DND-41 (cell line): ENCODE data around the gene MAP1LC3B2.

ENCODE experiments used
- ATAC-seq: fragments of 200-7000 bp; cut with Tn5 transposase; 3 replicates; pipeline ENCODE4 v1.9.1; 2021; ENCODE audit warnings: low read depth; ENCODE audit not compliant: insufficient read depth
- DNase-seq: peaks from one replicate; pipeline ENCODE4 v3.0.0-alpha.2; 2020
- H2AFZ ChIP-seq: 2 replicates; pipeline ENCODE4 v1.6.0; 2012; ENCODE audit warnings: low read depth, low read length
- H3K27ac ChIP-seq: 2 replicates; pipeline ENCODE4 v1.5.1; 2012; ENCODE audit warnings: low read length, inconsistent platforms
- H3K27me3 ChIP-seq: fragments of 200-600 bp; sonication (generic); 2 replicates; pipeline ENCODE4 v1.6.0; 2012; ENCODE audit warnings: low read length, mild to moderate bottlenecking, inconsistent platforms; ENCODE audit not compliant: insufficient read depth, poor library complexity
- H3K36me3 ChIP-seq: 2 replicates; pipeline ENCODE4 v1.5.1; 2012; ENCODE audit warnings: low read length, inconsistent platforms; ENCODE audit not compliant: insufficient read depth
- H3K4me1 ChIP-seq: 2 replicates; pipeline ENCODE4 v1.5.1; 2012; ENCODE audit warnings: mild to moderate bottlenecking, low read length; ENCODE audit not compliant: insufficient read depth
- H3K4me2 ChIP-seq: 2 replicates; pipeline ENCODE4 v1.6.0; 2012; ENCODE audit warnings: mild to moderate bottlenecking, moderate library complexity, low read length, inconsistent platforms; ENCODE audit not compliant: insufficient read depth
- H3K4me3 ChIP-seq, 2 experiments: fragments of 200-600 bp in 1 of 2; shearing (Covaris generic) in 1 of 2; 2 replicates each; pipeline ENCODE4 v1.5.1; 2012 to 2016; ENCODE audit warnings: inconsistent platforms in 2 of 2, low read length in 2 of 2, mild to moderate bottlenecking in 2 of 2, low read depth in 1 of 2, moderate library complexity in 1 of 2
- H3K79me2 ChIP-seq: 2 replicates; pipeline ENCODE4 v1.6.0; 2012; ENCODE audit warnings: low read length, inconsistent platforms; ENCODE audit not compliant: insufficient read depth
- H3K9ac ChIP-seq: 2 replicates; pipeline ENCODE4 v1.6.0; 2012; ENCODE audit warnings: low read depth, mild to moderate bottlenecking, inconsistent platforms, low read length, moderate library complexity
- H3K9me3 ChIP-seq: 2 replicates; pipeline ENCODE4 v1.5.1; 2012; ENCODE audit warnings: low read length, moderate library complexity, mild to moderate bottlenecking, inconsistent platforms; ENCODE audit not compliant: insufficient read depth, severe bottlenecking
- H4K20me1 ChIP-seq: 2 replicates; pipeline ENCODE4 v1.6.0; 2012; ENCODE audit warnings: low read length; ENCODE audit not compliant: insufficient read depth
- EZH2 ChIP-seq: IDR thresholded peaks from 3 replicates; pipeline ENCODE4 v1.6.1; 2012; ENCODE audit warnings: borderline replicate concordance, low read depth, mild to moderate bottlenecking, moderate library complexity, low read length, inconsistent platforms; ENCODE audit not compliant: severe bottlenecking
- TF ChIP-seq, protein P1 (sequence below): IDR thresholded peaks from 2 replicates; pipeline ENCODE4 v1.5.1; 2012; ENCODE audit warnings: borderline replicate concordance, low read length, moderate library complexity, mild to moderate bottlenecking; ENCODE audit not compliant: poor library complexity, severe bottlenecking; ENCODE audit errors: extremely low read depth

The MAP1LC3B2 gene

GRCh38 chr12:116545144-116545543, 14.0 kb upstream of the MAP1LC3B2 start:
- H3K9ac ChIP-seq: no peak overlapping the region
- TF ChIP-seq, protein P1, sequence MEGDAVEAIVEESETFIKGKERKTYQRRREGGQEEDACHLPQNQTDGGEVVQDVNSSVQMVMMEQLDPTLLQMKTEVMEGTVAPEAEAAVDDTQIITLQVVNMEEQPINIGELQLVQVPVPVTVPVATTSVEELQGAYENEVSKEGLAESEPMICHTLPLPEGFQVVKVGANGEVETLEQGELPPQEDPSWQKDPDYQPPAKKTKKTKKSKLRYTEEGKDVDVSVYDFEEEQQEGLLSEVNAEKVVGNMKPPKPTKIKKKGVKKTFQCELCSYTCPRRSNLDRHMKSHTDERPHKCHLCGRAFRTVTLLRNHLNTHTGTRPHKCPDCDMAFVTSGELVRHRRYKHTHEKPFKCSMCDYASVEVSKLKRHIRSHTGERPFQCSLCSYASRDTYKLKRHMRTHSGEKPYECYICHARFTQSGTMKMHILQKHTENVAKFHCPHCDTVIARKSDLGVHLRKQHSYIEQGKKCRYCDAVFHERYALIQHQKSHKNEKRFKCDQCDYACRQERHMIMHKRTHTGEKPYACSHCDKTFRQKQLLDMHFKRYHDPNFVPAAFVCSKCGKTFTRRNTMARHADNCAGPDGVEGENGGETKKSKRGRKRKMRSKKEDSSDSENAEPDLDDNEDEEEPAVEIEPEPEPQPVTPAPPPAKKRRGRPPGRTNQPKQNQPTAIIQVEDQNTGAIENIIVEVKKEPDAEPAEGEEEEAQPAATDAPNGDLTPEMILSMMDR: no peak
- TF ChIP-seq EZH2: no peak
- H3K4me3 ChIP-seq: no peak overlapping the region
- H3K79me2 ChIP-seq: no peaks in the 10 kb centered on the region
- ATAC-seq: no peak
- no peaks in the 10 kb centered on the region for H4K20me1 ChIP-seq
- H3K4me2 ChIP-seq: no peak overlapping the region
- no peak for DNase-seq
- H3K9me3 ChIP-seq: no peaks in the 10 kb centered on the region
- H3K4me1 ChIP-seq: peaks cover 8% of the 10 kb centered on the region
- no peak overlapping the region for H3K27ac ChIP-seq
- H2AFZ ChIP-seq: no peak overlapping the region
- H3K36me3 ChIP-seq: no peaks in the 10 kb centered on the region
- H3K27me3 ChIP-seq: no peaks in the 10 kb centered on the region

DNA sequence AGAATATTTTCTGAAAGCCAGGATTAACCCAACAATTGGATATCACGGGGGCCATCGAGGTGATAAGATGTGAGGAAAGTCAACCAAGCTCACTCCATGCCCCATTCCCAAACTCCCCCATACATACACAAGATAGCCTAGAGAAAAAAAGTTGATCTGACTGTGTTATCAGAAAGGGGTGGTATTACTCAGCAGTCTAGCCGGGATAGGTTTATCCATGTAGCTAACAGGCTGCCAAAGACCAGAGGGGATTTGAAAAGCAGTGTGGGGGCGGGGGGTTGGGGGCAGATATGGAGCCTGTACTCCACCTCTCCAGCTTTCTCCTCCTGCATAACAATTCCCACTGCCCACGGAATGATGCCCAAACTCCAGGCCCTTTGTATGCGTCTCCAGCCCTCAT, 13.2 kb upstream of the MAP1LC3B2 start:
- no peaks in the 10 kb centered on the region for H4K20me1 ChIP-seq
- H2AFZ ChIP-seq: no peak overlapping the region
- no peaks in the 10 kb centered on the region for H3K79me2 ChIP-seq
- no peak overlapping the region for H3K27ac ChIP-seq
- no peak for ATAC-seq
- H3K9me3 ChIP-seq: no peaks in the 10 kb centered on the region
- no peak overlapping the region for H3K9ac ChIP-seq
- no peak overlapping the region for H3K4me2 ChIP-seq
- H3K4me3 ChIP-seq: no peak overlapping the region
- DNase-seq: no peak
- TF ChIP-seq, protein P1: no peak
- TF ChIP-seq EZH2: no peak
- H3K27me3 ChIP-seq: no peaks in the 10 kb centered on the region
- H3K36me3 ChIP-seq: no peaks in the 10 kb centered on the region
- H3K4me1 ChIP-seq: peaks cover 11% of the 10 kb centered on the region

- TF ChIP-seq, protein P1: no peak
- no peak for TF ChIP-seq EZH2
- DNase-seq (no peak), ATAC-seq (no peak)
- no peaks in the 10 kb centered on the region for H3K27me3 ChIP-seq
- H3K36me3 ChIP-seq: no peaks in the 10 kb centered on the region
- H3K9me3 ChIP-seq: no peaks in the 10 kb centered on the region
- H3K4me1 ChIP-seq: peaks cover 11% of the 10 kb centered on the region
- no peak overlapping the region for H3K4me2 ChIP-seq
- no peaks in the 10 kb centered on the region for H3K79me2 ChIP-seq
- no peak overlapping the region for H2AFZ ChIP-seq
- H3K4me3 ChIP-seq: no peak overlapping the region
- H4K20me1 ChIP-seq: no peaks in the 10 kb centered on the region
- H3K9ac ChIP-seq: no peak overlapping the region
- no peak overlapping the region for H3K27ac ChIP-seq
Measured at GRCh38 chr12:116547955-116548501, 11.2 kb upstream of the MAP1LC3B2 start.

DNA sequence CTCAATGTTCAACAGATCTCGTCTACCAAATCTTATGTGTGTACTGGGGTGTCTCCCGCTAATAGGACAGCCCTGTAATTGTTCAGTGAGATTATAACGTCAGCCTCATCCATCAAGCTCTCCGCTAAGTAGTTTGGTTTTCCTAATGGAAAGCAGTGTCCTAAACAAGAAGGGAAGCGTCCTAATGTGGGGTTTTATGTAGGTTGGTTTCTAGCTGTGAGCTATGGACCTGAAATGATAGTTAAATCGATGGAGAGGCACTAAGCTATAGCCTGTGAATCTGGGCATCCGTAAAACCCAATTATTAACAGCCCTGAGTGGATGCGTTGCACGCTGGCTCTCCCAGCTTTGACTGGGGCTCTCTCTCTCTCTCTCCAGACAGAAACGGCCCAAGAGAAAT, 9.2 kb upstream of the MAP1LC3B2 start:
- no peak for ATAC-seq
- Histone ChIP-seq H4K20me1 (no peaks in the 10 kb centered on the region), H2AFZ (no peak overlapping the region), H3K4me3 (no peak overlapping the region), H3K4me1 (peaks cover 11% of the 10 kb centered on the region), H3K36me3 (no peaks in the 10 kb centered on the region), H3K9me3 (no peaks in the 10 kb centered on the region), H3K4me2 (no peak overlapping the region), H3K27ac (no peak overlapping the region), H3K9ac (no peak overlapping the region), H3K79me2 (no peaks in the 10 kb centered on the region), H3K27me3 (no peaks in the 10 kb centered on the region)
- TF ChIP-seq, protein P1: no peak
- no peak for TF ChIP-seq EZH2
- DNase-seq: no peak
